Loucy (cell line): ENCODE measurements around the gene SPECC1.
"Not testable (repeated sequence)": the region's sequence is repeated elsewhere in the genome, so short reads cannot be mapped to it uniquely, and the experiment has no call there.

Experiments
- H2AFZ ChIP-seq: fragments of 200-600 bp; sonication (generic); 2 replicates; pipeline ENCODE4 v1.6.0; 2016; ENCODE audit warnings: antibody characterized with exemption, mild to moderate bottlenecking, low read length, moderate library complexity
- H3F3A ChIP-seq: fragments of 200-600 bp; 2 replicates; pipeline ENCODE4 v1.6.0; 2016; ENCODE audit warnings: antibody characterized with exemption, low read depth, mild to moderate bottlenecking
- H3K27me3 ChIP-seq: fragments of 200-600 bp; sonication (generic); 2 replicates; pipeline ENCODE4 v1.6.1; 2014; ENCODE audit warnings: low read length, mild to moderate bottlenecking; ENCODE audit not compliant: insufficient read depth, poor library complexity, severe bottlenecking
- H3K36me3 ChIP-seq: fragments of 200-600 bp; sonication (generic); 2 replicates; pipeline ENCODE4 v1.6.1; 2016; ENCODE audit warnings: low read length; ENCODE audit not compliant: insufficient read depth
- H3K4me1 ChIP-seq: fragments of 200-600 bp; sonication (generic); 2 replicates; pipeline ENCODE4 v1.5.1; 2014; ENCODE audit warnings: low read length, mild to moderate bottlenecking; ENCODE audit not compliant: insufficient read depth, poor library complexity, severe bottlenecking
- H3K4me2 ChIP-seq: fragments of 200-600 bp; sonication (generic); 2 replicates; pipeline ENCODE4 v1.6.0; 2014; ENCODE audit warnings: antibody characterized with exemption, low read length, low read depth, mild to moderate bottlenecking; ENCODE audit not compliant: poor library complexity, severe bottlenecking
- H3K4me3 ChIP-seq: fragments of 200-600 bp; sonication (generic); 2 replicates; pipeline ENCODE4 v1.5.1; 2014; ENCODE audit warnings: low read length, mild to moderate bottlenecking, mixed read lengths; ENCODE audit not compliant: poor library complexity, severe bottlenecking
- H3K79me2 ChIP-seq: fragments of 200-600 bp; sonication (generic); 2 replicates; pipeline ENCODE4 v1.6.1; 2014; ENCODE audit warnings: low read length; ENCODE audit not compliant: insufficient read depth
- H3K9ac ChIP-seq: fragments of 200-600 bp; sonication (generic); 2 replicates; pipeline ENCODE4 v1.6.0; 2014; ENCODE audit warnings: mild to moderate bottlenecking, low read depth, low read length, moderate library complexity; ENCODE audit not compliant: poor library complexity, severe bottlenecking
- H3K9me2 ChIP-seq: fragments of 200-600 bp; sonication (generic); replicated peaks from 2 replicates; pipeline ENCODE4 v1.6.1; 2016; ENCODE audit warnings: low read depth, low read length, mixed read lengths
- H3K9me3 ChIP-seq: fragments of 200-600 bp; sonication (generic); 2 replicates; pipeline ENCODE4 v1.6.1; 2014; ENCODE audit warnings: mild to moderate bottlenecking, antibody characterized with exemption, low read length, low read depth; ENCODE audit not compliant: insufficient read depth
- H4K20me1 ChIP-seq: fragments of 200-600 bp; sonication (generic); 2 replicates; pipeline ENCODE4 v1.6.0; 2014; ENCODE audit warnings: antibody characterized with exemption, low read length, mild to moderate bottlenecking; ENCODE audit not compliant: insufficient read depth, poor library complexity, severe bottlenecking
- EZH2phosphoT487 ChIP-seq: fragments of 200-600 bp; IDR thresholded peaks from 2 replicates; pipeline ENCODE4 v1.6.1; 2018; ENCODE audit warnings: antibody characterized with exemption, mild to moderate bottlenecking, moderate library complexity, borderline replicate concordance
- TF ChIP-seq, protein P1 (sequence below): fragments of 200-600 bp; sonication (generic); conservative IDR thresholded peaks from 2 replicates; pipeline ENCODE4 v1.5.1; 2014; ENCODE audit warnings: mild to moderate bottlenecking, antibody characterized with exemption, low read length

SPECC1 gene

DNA sequence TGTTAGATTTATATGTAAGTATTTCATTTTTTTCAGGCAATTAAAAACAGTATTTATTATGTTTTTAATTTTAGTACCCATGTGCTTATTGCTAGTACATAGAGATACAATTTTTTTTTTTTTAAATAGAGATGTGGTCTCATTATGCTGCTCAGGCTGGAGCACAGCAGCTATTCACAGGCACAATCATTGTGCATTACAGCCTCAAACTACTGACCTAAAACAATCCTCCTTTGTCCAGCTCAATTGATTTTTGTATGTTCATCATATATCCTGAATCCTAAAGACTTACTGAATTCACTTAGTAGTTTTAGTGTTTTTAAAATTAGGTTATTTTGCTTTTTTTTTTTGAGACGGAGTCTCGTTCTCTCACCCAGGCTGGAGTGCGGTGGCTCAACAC lies 26.3 kb downstream of the SPECC1 start:
- Histone ChIP-seq H3K27me3 (no peaks in the 10 kb centered on the region), H3K9ac (no peak overlapping the region), H4K20me1 (no peaks in the 10 kb centered on the region), H3K36me3 (no peaks in the 10 kb centered on the region), H3K4me3 (no peak overlapping the region), H3K9me2 (no peaks in the 10 kb centered on the region), H3K4me2 (no peak overlapping the region), H3K4me1 (peaks cover 7% of the 10 kb centered on the region), H3F3A (no peaks in the 10 kb centered on the region), H3K9me3 (no peaks in the 10 kb centered on the region), H3K79me2 (no peaks in the 10 kb centered on the region), H2AFZ (no peak overlapping the region)
- no peak for TF ChIP-seq EZH2phosphoT487
- TF ChIP-seq, protein P1, sequence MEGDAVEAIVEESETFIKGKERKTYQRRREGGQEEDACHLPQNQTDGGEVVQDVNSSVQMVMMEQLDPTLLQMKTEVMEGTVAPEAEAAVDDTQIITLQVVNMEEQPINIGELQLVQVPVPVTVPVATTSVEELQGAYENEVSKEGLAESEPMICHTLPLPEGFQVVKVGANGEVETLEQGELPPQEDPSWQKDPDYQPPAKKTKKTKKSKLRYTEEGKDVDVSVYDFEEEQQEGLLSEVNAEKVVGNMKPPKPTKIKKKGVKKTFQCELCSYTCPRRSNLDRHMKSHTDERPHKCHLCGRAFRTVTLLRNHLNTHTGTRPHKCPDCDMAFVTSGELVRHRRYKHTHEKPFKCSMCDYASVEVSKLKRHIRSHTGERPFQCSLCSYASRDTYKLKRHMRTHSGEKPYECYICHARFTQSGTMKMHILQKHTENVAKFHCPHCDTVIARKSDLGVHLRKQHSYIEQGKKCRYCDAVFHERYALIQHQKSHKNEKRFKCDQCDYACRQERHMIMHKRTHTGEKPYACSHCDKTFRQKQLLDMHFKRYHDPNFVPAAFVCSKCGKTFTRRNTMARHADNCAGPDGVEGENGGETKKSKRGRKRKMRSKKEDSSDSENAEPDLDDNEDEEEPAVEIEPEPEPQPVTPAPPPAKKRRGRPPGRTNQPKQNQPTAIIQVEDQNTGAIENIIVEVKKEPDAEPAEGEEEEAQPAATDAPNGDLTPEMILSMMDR: no peak

DNA sequence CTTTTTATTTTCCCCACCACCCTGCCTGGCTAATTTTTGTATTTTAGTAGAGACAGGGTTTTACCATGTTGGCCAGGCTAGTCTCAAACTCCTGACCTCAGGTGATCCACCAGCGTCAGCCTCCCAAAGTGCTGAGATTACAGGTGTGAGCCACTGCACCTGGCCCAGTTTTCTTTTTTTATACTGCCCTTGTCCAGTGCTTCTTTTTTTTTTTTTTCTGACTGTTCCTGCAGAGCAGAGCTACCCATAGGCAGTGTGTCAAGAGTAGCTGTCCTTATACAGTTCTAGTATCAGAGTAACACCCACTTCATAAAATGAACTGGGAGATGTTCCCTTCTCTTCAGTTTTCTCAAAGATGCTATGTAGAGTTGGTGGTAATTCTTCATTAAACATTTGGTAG lies 28.1 kb downstream of the SPECC1 start:
- H3K9me2 ChIP-seq, H3F3A ChIP-seq, H3K79me2 ChIP-seq, H3K9ac ChIP-seq, H2AFZ ChIP-seq, H4K20me1 ChIP-seq, H3K4me2 ChIP-seq, H3K9me3 ChIP-seq, H3K4me3 ChIP-seq, H3K4me1 ChIP-seq, H3K36me3 ChIP-seq, H3K27me3 ChIP-seq: not testable (repeated sequence)

DNA sequence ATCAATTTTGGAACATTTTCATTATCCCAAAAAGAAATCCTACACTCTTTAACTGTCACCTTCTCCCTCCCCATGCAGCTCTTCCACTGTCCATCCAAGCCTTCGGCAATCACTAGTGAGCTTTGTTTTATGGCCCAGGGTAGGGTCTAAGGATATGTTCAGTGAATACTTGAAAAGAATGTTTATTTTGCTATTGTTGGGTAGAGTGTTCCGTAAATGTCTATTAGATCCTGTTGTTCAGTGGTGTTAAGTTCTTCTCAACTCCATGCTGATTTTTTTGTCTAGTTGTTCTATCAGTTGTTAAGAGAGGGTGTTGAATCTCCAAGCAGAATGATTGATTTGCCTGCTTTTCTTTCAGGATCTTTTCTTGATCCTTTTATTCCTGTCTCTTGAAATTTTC lies 29.9 kb downstream of the SPECC1 start:
- Histone ChIP-seq H3F3A (peaks cover 8% of the 10 kb centered on the region; the same call in 1 of the 2 replicates), H3K9me3 (no peaks in the 10 kb centered on the region), H3K9ac (no peak overlapping the region), H3K9me2 (no peaks in the 10 kb centered on the region), H3K4me2 (no peak overlapping the region), H3K4me1 (peaks cover 27% of the 10 kb centered on the region), H3K79me2 (no peaks in the 10 kb centered on the region), H3K4me3 (no peak overlapping the region), H2AFZ (no peak overlapping the region), H4K20me1 (no peaks in the 10 kb centered on the region), H3K27me3 (no peaks in the 10 kb centered on the region), H3K36me3 (no peaks in the 10 kb centered on the region)
- TF ChIP-seq EZH2phosphoT487: no peak
- TF ChIP-seq, protein P1: no peak

DNA sequence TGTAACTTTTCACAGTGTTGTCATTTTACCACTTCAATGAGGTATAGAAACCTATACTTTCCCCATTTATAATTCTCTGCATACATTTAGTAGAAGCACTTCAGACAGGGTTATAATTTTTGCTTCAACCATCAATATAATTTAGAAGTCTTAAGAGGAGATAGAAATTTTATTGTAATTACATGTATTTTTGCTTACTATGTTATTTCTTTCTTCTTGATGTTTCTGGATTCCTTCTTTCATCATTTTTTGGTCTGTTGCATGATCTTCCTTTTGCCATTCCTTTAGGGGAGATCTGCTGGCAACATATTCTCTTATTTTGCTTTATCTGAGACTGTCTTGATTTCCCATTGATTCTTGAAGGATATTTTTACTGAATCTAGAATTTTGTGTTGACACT lies 31.1 kb downstream of the SPECC1 start:
- no peaks in the 10 kb centered on the region for H3K36me3 ChIP-seq
- H3K4me1 ChIP-seq: peaks cover 39% of the 10 kb centered on the region
- no peaks in the 10 kb centered on the region for H3K9me3 ChIP-seq
- no peaks in the 10 kb centered on the region for H3K9me2 ChIP-seq
- no peaks in the 10 kb centered on the region for H3K27me3 ChIP-seq
- 0 out of 2 replicates have a peak overlapping the region, but pooled peaks have one; percentile 39 for H2AFZ ChIP-seq
- TF ChIP-seq, protein P1: no peak
- no peak for TF ChIP-seq EZH2phosphoT487
- H3K4me2 ChIP-seq: no peak overlapping the region
- H3K9ac ChIP-seq: no peak overlapping the region
- H3K79me2 ChIP-seq: no peaks in the 10 kb centered on the region
- H3K4me3 ChIP-seq: no peak overlapping the region
- H3F3A ChIP-seq: peaks cover 9% of the 10 kb centered on the region; the same call in 1 of the 2 replicates
- H4K20me1 ChIP-seq: no peaks in the 10 kb centered on the region
